ENCODE measurements around the gene EIF1B.

Gene EIF1B

GRCh38 chr3:40340541-40341170 lies 31.1 kb downstream of the EIF1B start:
- Mint-ChIP-seq H3K4me1 (no peaks in the 10 kb centered on the region), H3K36me3 (no peaks in the 10 kb centered on the region), H3K9me3 (no peaks in the 10 kb centered on the region), H3K4me3 (no peak overlapping the region), H3K27ac (no peak overlapping the region), H3K27me3 (no peaks in the 10 kb centered on the region)
- CTCF ChIA-PET = interaction anchor here (1.5 kb wide), 1 partner anchor 149 kb away, joined by 3 read pairs; no protein-coding TSS in a partner anchor
- no peak for DNase-seq

- Mint-ChIP-seq H3K36me3 (no peaks in the 10 kb centered on the region), H3K27ac (no peak overlapping the region), H3K9me3 (no peaks in the 10 kb centered on the region), H3K4me3 (no peak overlapping the region), H3K4me1 (no peaks in the 10 kb centered on the region), H3K27me3 (no peaks in the 10 kb centered on the region)
- DNase-seq = no peak
- CTCF ChIA-PET = interaction anchor here (1.5 kb wide), 1 partner anchor 150 kb away, joined by 3 read pairs; no protein-coding TSS in a partner anchor
Observed at GRCh38 chr3:40341671-40342070, 32.2 kb downstream of the EIF1B start.

GRCh38 chr3:40350529-40350928 lies 41.0 kb downstream of the EIF1B start:
- Mint-ChIP-seq H3K4me1 (no peaks in the 10 kb centered on the region), H3K4me3 (no peak overlapping the region), H3K27me3 (peaks cover 3% of the 10 kb centered on the region), H3K9me3 (peaks cover 11% of the 10 kb centered on the region), H3K36me3 (no peaks in the 10 kb centered on the region), H3K27ac (no peak overlapping the region)
- CTCF ChIA-PET = no interaction called here
- DNase-seq = no peak

- Mint-ChIP-seq H3K27me3 (peaks cover 3% of the 10 kb centered on the region), H3K4me3 (no peak overlapping the region), H3K9me3 (peaks cover 7% of the 10 kb centered on the region), H3K27ac (no peak overlapping the region), H3K36me3 (no peaks in the 10 kb centered on the region), H3K4me1 (no peaks in the 10 kb centered on the region)
- DNase-seq = no peak
- CTCF ChIA-PET = no interaction called here
Observed at GRCh38 chr3:40355410-40355809, 45.9 kb downstream of the EIF1B start.

GRCh38 chr3:40358454-40358853 lies 48.9 kb downstream of the EIF1B start:
- Mint-ChIP-seq H3K36me3 (no peaks in the 10 kb centered on the region), H3K4me1 (no peaks in the 10 kb centered on the region), H3K4me3 (no peak overlapping the region), H3K27me3 (peaks cover 3% of the 10 kb centered on the region), H3K9me3 (no peaks in the 10 kb centered on the region), H3K27ac (no peak overlapping the region)
- CTCF ChIA-PET = no interaction called here
- DNase-seq = no peak
